Mesenchymal stem cell (in vitro differentiated cells and primary cell): ENCODE measurements around the gene AQP3.
"Not testable (repeated sequence)": the region's sequence is repeated elsewhere in the genome, so short reads cannot be mapped to it uniquely, and the experiment has no call there.

ENCODE experiments used
- DNase-seq: peaks from one replicate; pipeline ENCODE4 v3.0.0-alpha.2; 2013
- H2AFZ ChIP-seq: one replicate; pipeline ENCODE4 v1.6.1; 2013; ENCODE audit warnings: low read depth, mild to moderate bottlenecking, control low read depth, inconsistent platforms, low read length, moderate library complexity
- H2AK5ac ChIP-seq: 2 replicates; pipeline ENCODE4 v1.6.1; 2013; ENCODE audit warnings: low read length, moderate library complexity, mild to moderate bottlenecking, inconsistent platforms; ENCODE audit not compliant: severe bottlenecking
- H2BK120ac ChIP-seq: one replicate; pipeline ENCODE4 v1.6.1; 2013; ENCODE audit warnings: low read depth, mild to moderate bottlenecking, inconsistent platforms, low read length, moderate library complexity
- H2BK12ac ChIP-seq, 2 experiments: one replicate each; pipeline ENCODE4 v1.6.1; 2013; ENCODE audit warnings: inconsistent platforms in 2 of 2, low read length in 2 of 2, mild to moderate bottlenecking in 2 of 2, moderate library complexity in 2 of 2, control low read depth in 1 of 2
- H2BK15ac ChIP-seq: one replicate; pipeline ENCODE4 v1.6.1; 2013; ENCODE audit warnings: mild to moderate bottlenecking, low read depth, inconsistent platforms; ENCODE audit not compliant: poor library complexity, severe bottlenecking
- H2BK5ac ChIP-seq: 2 replicates; pipeline ENCODE4 v1.6.1; 2013; ENCODE audit warnings: low read depth, mild to moderate bottlenecking, low read length, control low read depth, inconsistent platforms; ENCODE audit not compliant: poor library complexity, severe bottlenecking
- H3K14ac ChIP-seq, 2 experiments: one replicate each; pipeline ENCODE4 v1.6.1; 2013; ENCODE audit warnings: inconsistent platforms in 2 of 2, low read length in 2 of 2, control low read depth in 1 of 2, mild to moderate bottlenecking in 1 of 2, moderate library complexity in 1 of 2
- H3K18ac ChIP-seq, 2 experiments: one replicate each; pipeline ENCODE4 v1.6.1; 2013; ENCODE audit warnings: inconsistent platforms in 2 of 2, low read length in 2 of 2, control low read depth in 1 of 2, low read depth in 1 of 2, mild to moderate bottlenecking in 1 of 2
- H3K23ac ChIP-seq, 2 experiments: one replicate each; pipeline ENCODE4 v1.6.1; 2013; ENCODE audit warnings: inconsistent platforms in 2 of 2, low read length in 2 of 2, mild to moderate bottlenecking in 2 of 2, moderate library complexity in 2 of 2, control low read depth in 1 of 2
- H3K27ac ChIP-seq: 2 replicates; pipeline ENCODE4 v1.5.1; 2013; ENCODE audit warnings: mild to moderate bottlenecking, moderate library complexity, low read length, control low read depth, inconsistent platforms; ENCODE audit not compliant: poor library complexity, severe bottlenecking
- H3K27me3 ChIP-seq, 2 experiments: 2 replicates each; pipeline versions ENCODE4 v1.6.1 to v1.7.0; 2013; ENCODE audit warnings: low read length in 2 of 2, mild to moderate bottlenecking in 2 of 2, moderate library complexity in 2 of 2, control low read depth in 1 of 2, inconsistent platforms in 1 of 2; ENCODE audit not compliant: control insufficient read depth in 1 of 2, insufficient read depth in 1 of 2
- H3K36me3 ChIP-seq, 2 experiments: 2 replicates each; pipeline versions ENCODE4 v1.6.1 to v1.7.0; 2013; ENCODE audit warnings: low read length in 2 of 2, control low read depth in 1 of 2, inconsistent platforms in 1 of 2, low read depth in 1 of 2, mild to moderate bottlenecking in 1 of 2; ENCODE audit not compliant: insufficient read depth in 2 of 2, control insufficient read depth in 1 of 2
- H3K4ac ChIP-seq, 2 experiments: one replicate each; pipeline ENCODE4 v1.6.1; 2013; ENCODE audit warnings: inconsistent platforms in 2 of 2, low read length in 2 of 2, mild to moderate bottlenecking in 2 of 2, moderate library complexity in 2 of 2, control low read depth in 1 of 2, low read depth in 1 of 2
- H3K4me1 ChIP-seq: 2 replicates; pipeline ENCODE4 v1.6.1; 2013; ENCODE audit warnings: low read depth, low read length, control low read depth; ENCODE audit not compliant: control insufficient read depth, insufficient read depth
- H3K4me2 ChIP-seq: 2 replicates; pipeline ENCODE4 v1.6.1; 2013; ENCODE audit warnings: low read length, mild to moderate bottlenecking, inconsistent platforms; ENCODE audit not compliant: poor library complexity, severe bottlenecking
- H3K4me3 ChIP-seq, 2 experiments: 2 replicates each; pipeline versions ENCODE4 v1.5.1 to v1.7.0; 2013; ENCODE audit warnings: low read length in 2 of 2, mild to moderate bottlenecking in 2 of 2, control low read depth in 1 of 2, low read depth in 1 of 2; ENCODE audit not compliant: insufficient read depth in 1 of 2
- H3K79me1 ChIP-seq: replicated peaks from 2 replicates; pipeline ENCODE4 v1.6.1; 2013; ENCODE audit warnings: mild to moderate bottlenecking, control low read depth, low read length, inconsistent platforms; ENCODE audit not compliant: poor library complexity, severe bottlenecking
- H3K9ac ChIP-seq: 2 replicates; pipeline ENCODE4 v1.7.0; 2013; ENCODE audit warnings: mild to moderate bottlenecking, low read length, moderate library complexity
- H3K9me3 ChIP-seq: 2 replicates; pipeline ENCODE4 v1.7.0; 2013; ENCODE audit warnings: mild to moderate bottlenecking, low read length; ENCODE audit not compliant: control insufficient read depth
- H4K8ac ChIP-seq: one replicate; pipeline ENCODE4 v1.6.1; 2013; ENCODE audit warnings: inconsistent platforms, mild to moderate bottlenecking, low read length, moderate library complexity
- H4K91ac ChIP-seq: one replicate; pipeline ENCODE4 v1.6.1; 2013; ENCODE audit warnings: mild to moderate bottlenecking, low read length, inconsistent platforms
- WGBS: methylation state at CpG from one replicate; pipeline ENCODE4 v1.1.7; 2013; ENCODE audit warnings: mixed read lengths; 5-methylcytosine and 5-hydroxymethylcytosine counted together

Gene AQP3

DNA sequence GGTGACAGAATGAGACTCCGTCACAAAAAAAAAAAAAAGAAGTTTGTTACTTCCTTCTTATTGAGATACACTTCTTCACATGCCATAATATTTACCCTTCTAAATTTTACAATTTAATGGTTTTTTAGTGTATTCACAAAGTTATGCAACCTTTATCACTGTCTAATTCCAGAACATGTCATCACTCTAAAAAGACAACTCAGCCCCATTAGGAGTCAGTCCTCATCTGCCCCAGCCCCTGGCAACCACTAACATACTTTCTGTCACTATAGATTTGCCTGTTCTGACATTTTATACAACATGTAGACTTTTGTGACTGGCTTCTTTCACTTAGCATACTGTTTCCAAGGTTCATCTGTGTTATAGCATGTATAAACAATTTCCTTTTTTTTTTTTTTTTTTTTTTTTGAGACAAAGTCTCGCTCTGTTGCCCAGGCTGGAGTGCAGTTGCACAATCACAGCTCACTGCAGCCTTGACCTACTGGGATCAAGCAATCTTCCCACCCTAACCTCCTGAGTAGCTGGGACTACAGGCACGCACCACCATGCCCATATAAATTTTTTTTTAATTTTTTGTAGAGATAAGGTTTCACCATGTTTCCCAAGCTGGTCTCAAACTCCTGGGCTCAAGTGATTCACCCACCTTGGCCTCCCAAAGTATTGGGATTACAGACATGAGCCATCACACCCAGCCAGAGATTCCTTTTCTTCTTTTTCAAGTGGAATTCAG is 18.0 kb downstream of the AQP3 start:
- H3K23ac ChIP-seq = no peak overlapping the region
- H3K14ac ChIP-seq = no peak overlapping the region
- H3K79me1 ChIP-seq = no peaks in the 10 kb centered on the region
- no peak overlapping the region for H3K4me3 ChIP-seq
- no peak overlapping the region for H2AK5ac ChIP-seq
- H3K27ac ChIP-seq = no peak overlapping the region
- H3K4me2 ChIP-seq = no peak overlapping the region
- no peak overlapping the region for H3K18ac ChIP-seq
- no peaks in the 10 kb centered on the region for H3K4me1 ChIP-seq
- no peak for DNase-seq
- H3K4ac ChIP-seq = no peak overlapping the region
- no peak overlapping the region for H2AFZ ChIP-seq
- H4K91ac ChIP-seq = no peak overlapping the region
- H2BK5ac ChIP-seq = no peak overlapping the region
- WGBS = no CpG with 5 or more reads among the region's 3 CpGs
- no peak overlapping the region for H3K9ac ChIP-seq
- H3K9me3 ChIP-seq = no peaks in the 10 kb centered on the region
- no peak overlapping the region for H2BK120ac ChIP-seq
- H2BK15ac ChIP-seq = no peak overlapping the region
- peaks cover 4 to 5% of the 10 kb centered on the region in 2 experiments for H3K27me3 ChIP-seq
- H2BK12ac ChIP-seq = no peak overlapping the region
- H3K36me3 ChIP-seq = no peaks in the 10 kb centered on the region
- H4K8ac ChIP-seq = no peak overlapping the region

DNA sequence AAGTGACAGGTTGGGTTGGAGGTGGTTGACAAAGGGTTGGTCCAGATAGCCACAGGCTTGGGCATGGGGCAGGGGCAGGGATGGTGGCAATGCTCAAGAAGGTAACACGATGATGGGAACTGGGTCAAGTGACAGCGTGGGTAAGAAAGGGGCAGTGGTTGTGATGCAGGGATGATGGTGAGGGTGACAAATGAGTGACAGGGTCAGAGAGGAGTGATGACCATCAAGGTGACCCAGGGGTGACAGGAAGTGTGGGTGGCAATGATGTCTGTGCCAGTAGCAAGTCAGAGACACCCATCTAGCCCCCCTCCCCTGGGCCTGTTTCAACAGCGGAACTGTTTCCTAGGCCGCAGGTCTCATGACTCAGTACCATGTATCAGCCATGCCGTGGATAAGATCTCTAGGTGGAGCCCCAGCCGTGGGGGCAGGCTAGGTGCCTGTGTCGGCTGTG is 20.5 kb downstream of the AQP3 start:
- Histone ChIP-seq H3K27me3 (peaks cover 0 to 3% of the 10 kb centered on the region in 2 experiments), H2BK15ac (no peak overlapping the region)

DNA sequence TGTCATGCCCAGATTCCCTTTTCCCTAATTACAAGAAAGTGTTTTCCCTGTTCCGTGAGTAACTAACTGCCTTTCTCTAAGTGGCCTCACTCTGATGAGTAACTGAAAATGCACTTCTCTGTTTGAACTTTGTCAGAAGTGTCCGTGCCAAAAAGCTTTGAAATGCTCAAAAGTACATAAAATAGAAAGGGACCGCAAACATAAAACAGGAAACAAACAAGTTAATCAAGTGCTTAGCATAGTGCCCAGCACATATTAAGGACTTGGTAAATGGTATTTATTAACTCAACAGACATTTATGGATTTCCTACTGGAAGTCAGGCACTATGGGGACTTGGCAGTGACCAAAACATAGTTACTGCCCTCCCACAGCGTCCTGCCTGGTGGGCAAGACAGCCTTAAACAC is 22.3 kb downstream of the AQP3 start:
- Histone ChIP-seq H2BK5ac (no peak overlapping the region), H2BK120ac (no peak overlapping the region), H3K27ac (no peak overlapping the region), H2BK15ac (no peak overlapping the region), H3K79me1 (no peaks in the 10 kb centered on the region), H3K27me3 (peaks cover 4 to 10% of the 10 kb centered on the region in 2 experiments), H3K4me3 (no peak overlapping the region), H2AK5ac (no peak overlapping the region), H2BK12ac (no peak overlapping the region), H3K4ac (no peak overlapping the region), H3K36me3 (no peaks in the 10 kb centered on the region), H3K14ac (no peak overlapping the region), H3K4me1 (no peaks in the 10 kb centered on the region), H3K18ac (no peak overlapping the region), H4K8ac (no peak overlapping the region), H2AFZ (no peak overlapping the region), H3K9ac (no peak overlapping the region), H3K23ac (no peak overlapping the region), H3K9me3 (no peaks in the 10 kb centered on the region), H4K91ac (no peak overlapping the region), H3K4me2 (no peak overlapping the region)
- 94% methylated on average over 3 of the region's 4 CpGs for WGBS
- no peak for DNase-seq

More for the DNA sequence above, 20.5 kb downstream of the AQP3 start:
- no peak overlapping the region for H3K18ac ChIP-seq
- H3K9me3 ChIP-seq = no peaks in the 10 kb centered on the region
- H2BK12ac ChIP-seq = no peak overlapping the region
- no peak overlapping the region for H3K23ac ChIP-seq
- H2AFZ ChIP-seq = no peak overlapping the region
- no peaks in the 10 kb centered on the region for H3K36me3 ChIP-seq
- H4K8ac ChIP-seq = no peak overlapping the region
- H3K4ac ChIP-seq = no peak overlapping the region
- no peak overlapping the region for H2BK5ac ChIP-seq
- H3K4me3 ChIP-seq = no peak overlapping the region
- H2AK5ac ChIP-seq = no peak overlapping the region
- no peak overlapping the region for H4K91ac ChIP-seq
- H3K79me1 ChIP-seq = no peaks in the 10 kb centered on the region
- no peak for DNase-seq
- no peak overlapping the region for H3K4me2 ChIP-seq
- H3K14ac ChIP-seq = no peak overlapping the region
- no peak overlapping the region for H3K9ac ChIP-seq
- 87% methylated on average over 7 of the region's 7 CpGs for WGBS
- no peak overlapping the region for H2BK120ac ChIP-seq
- H3K27ac ChIP-seq = no peak overlapping the region
- no peaks in the 10 kb centered on the region for H3K4me1 ChIP-seq

DNA sequence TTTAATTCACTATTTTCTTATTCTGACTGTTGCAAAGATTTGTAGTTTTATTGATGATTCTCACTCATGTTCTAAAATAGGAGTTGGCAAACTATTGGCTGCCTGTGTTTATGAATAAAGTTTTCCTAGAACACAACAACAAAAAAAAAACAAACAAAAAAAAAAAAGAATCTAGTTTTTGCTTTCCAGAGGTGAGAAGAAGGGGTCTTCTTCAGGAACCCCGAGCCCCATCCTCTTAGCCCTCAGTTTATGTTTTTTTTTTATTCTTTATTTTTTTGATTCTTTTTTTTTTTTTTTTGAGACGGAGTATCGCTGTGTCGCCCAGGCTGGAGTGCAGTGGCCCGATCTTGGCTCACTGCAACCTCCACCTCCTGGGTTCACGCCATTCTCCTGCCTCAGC is 22.9 kb downstream of the AQP3 start:
- not testable (repeated sequence) for H3K36me3 ChIP-seq, H4K8ac ChIP-seq, H3K9me3 ChIP-seq, H2BK15ac ChIP-seq, H3K79me1 ChIP-seq, H3K4ac ChIP-seq, DNase-seq, H2AFZ ChIP-seq, H3K4me3 ChIP-seq, H2AK5ac ChIP-seq, H3K18ac ChIP-seq, H2BK12ac ChIP-seq, H4K91ac ChIP-seq, H3K14ac ChIP-seq, H2BK120ac ChIP-seq, H3K4me2 ChIP-seq, H3K9ac ChIP-seq, H3K23ac ChIP-seq, H3K4me1 ChIP-seq, H3K27ac ChIP-seq, H2BK5ac ChIP-seq
- peaks cover 10 to 15% of the 10 kb centered on the region in 2 experiments for H3K27me3 ChIP-seq
- no CpG with 5 or more reads among the region's 6 CpGs for WGBS
